ENCODE data around the gene OXT. TPM values are rescaled to one million over a fixed set of nuclear protein-coding genes. Genes with fewer than 3 reads are reported as not detected.
A peak's percentile ranks its signal among the peaks of the same experiment; 100 is the strongest.
"Not testable (repeated sequence)": the region's sequence is repeated elsewhere in the genome, so short reads cannot be mapped to it uniquely, and the experiment has no call there.

OXT gene
- total RNA-seq, 2 experiments from 2014 or later = 0.40 TPM; not detected in 1

- ATAC-seq (peak; percentile 37), DNase-seq (peak; percentile 28)
- H3K4me3 Mint-ChIP-seq = no peak overlapping the region
- H3K36me3 Mint-ChIP-seq (ENCODE audit: low read depth) = peaks cover 38% of the 10 kb centered on the region
- H3K27me3 Mint-ChIP-seq = no peaks in the 10 kb centered on the region
- intact Hi-C loops (cut with DNase I, micrococcal nuclease) = no loop called here
- H3K4me1 Mint-ChIP-seq = peaks cover 22% of the 10 kb centered on the region
- H3K27ac Mint-ChIP-seq = peak overlapping the region; percentile 51
- CTCF ChIA-PET = interaction anchor here (0.9 to 2.6 kb wide), 3 partner anchors 11 to 26 kb away, joined by 3 to 16 read pairs (median 3); no protein-coding TSS in a partner anchor
- POLR2A ChIA-PET = interaction anchor here (0.6 to 0.7 kb wide), 3 partner anchors 119 to 279 kb away, joined by 4 read pairs; no protein-coding TSS in a partner anchor
- H3K9me3 Mint-ChIP-seq (ENCODE audit: low read depth) = no peaks in the 10 kb centered on the region
Observed at GRCh38 chr20:3051385-3052019, 19.9 kb upstream of the OXT start.

DNA sequence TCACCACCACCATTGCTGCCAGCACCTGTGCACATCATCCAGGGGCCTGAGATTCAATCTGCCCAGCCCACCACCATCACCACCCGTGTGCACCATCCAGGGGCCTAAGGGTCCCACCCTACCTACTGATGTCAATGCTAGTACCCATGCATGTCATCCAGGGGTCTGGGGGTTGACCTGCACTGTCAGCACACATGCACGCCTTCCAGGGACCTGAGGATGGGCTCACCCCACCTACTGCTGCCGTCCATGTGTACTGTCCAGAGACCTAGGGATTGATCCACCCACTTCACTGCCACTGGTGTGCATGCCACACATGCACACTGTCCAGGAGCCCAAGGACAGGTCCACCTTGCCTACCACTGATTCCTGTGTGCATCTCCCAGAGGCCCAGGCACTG is 11.9 kb upstream of the OXT start:
- no peak for DNase-seq
- no peak for ATAC-seq
- CTCF ChIA-PET = no interaction called here
- Mint-ChIP-seq H3K9me3 (ENCODE audit: low read depth) (no peaks in the 10 kb centered on the region), H3K36me3 (ENCODE audit: low read depth) (peaks cover 2% of the 10 kb centered on the region), H3K4me3 (no peak overlapping the region), H3K27me3 (no peaks in the 10 kb centered on the region), H3K27ac (no peak overlapping the region), H3K4me1 (peaks cover 10% of the 10 kb centered on the region)
- intact Hi-C loops (cut with DNase I, micrococcal nuclease) = no loop called here
- POLR2A ChIA-PET = no interaction called here

DNA sequence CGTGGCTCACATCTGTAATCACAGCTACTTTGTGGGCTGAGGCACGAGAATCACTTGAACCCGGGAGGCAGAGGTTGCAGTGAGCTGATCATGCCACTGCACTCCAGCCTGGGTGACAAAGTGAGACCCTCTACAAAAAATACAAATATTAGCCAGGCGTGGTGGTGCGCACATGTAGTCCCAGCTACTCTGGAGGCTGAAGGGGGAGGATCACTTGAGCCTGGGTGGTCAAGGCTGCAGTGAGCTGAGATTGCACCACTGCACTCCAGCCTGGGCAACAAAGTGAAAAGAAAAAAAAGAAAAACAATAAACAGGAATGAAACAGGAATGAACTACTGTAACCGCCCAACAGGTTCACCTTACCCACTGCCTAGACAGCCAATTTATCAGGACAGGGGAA is 7.3 kb upstream of the OXT start:
- peaks cover 16% of the 10 kb centered on the region for H3K4me1 Mint-ChIP-seq
- CTCF ChIA-PET = interaction anchor here (0.6 kb wide), 1 partner anchor 829 kb away, joined by 3 read pairs; no protein-coding TSS in a partner anchor
- H3K36me3 Mint-ChIP-seq (ENCODE audit: low read depth); H3K9me3 Mint-ChIP-seq (ENCODE audit: low read depth); ATAC-seq; intact Hi-C loops (cut with DNase I, micrococcal nuclease); H3K27ac Mint-ChIP-seq; DNase-seq; H3K27me3 Mint-ChIP-seq; POLR2A ChIA-PET; H3K4me3 Mint-ChIP-seq: not testable (repeated sequence)

DNA sequence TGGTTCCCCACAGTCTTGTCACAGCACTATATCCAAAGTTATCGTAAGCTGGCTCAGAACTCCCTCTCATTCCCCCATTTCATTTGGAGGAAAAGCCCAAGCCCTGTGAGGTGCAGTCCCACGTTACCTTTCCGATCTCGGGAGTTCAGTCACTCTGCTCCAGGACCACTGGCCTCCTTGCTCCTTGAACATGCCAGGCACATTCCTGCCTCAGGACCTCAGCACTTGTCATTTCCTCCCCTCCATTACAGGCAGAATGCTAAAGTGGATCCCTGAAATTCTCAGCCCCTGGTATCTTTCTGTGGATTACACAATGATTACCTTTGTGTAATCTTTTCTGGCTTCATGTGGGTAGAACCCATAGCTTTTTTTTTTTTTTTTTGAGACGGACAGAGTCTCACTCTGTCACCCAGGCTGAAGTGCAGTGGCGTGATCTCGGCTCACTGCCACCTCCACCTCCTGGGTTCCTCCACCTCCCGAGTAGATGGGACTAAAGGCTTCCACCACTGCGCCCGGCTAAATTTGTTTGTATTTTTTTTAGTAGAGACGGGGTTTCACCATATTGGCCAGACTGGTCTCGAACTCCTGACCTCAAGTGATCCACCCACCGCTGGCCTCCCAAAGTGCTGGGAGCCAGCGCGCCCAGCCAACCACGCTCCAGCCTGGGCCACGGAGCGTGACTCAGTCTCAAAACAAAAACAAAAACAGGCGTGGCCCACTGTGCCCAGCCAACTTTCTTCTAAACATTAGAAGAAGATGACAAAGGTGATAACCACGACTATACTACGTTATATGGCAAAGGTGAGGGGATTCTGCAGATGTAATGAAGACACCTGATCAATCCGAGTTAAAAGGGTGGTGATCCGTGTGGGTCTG is 4.0 kb upstream of the OXT start:
- H3K27me3 Mint-ChIP-seq = no peaks in the 10 kb centered on the region
- CTCF ChIA-PET = interaction anchor here (1.0 to 1.4 kb wide), 2 partner anchors 10 to 14 kb away, joined by 4 to 5 read pairs; no protein-coding TSS in a partner anchor
- POLR2A ChIA-PET = interaction anchor here (0.6 kb wide), 1 partner anchor 55 kb away, joined by 4 read pairs; no protein-coding TSS in a partner anchor
- H3K4me3 Mint-ChIP-seq = no peak overlapping the region
- peaks cover 21% of the 10 kb centered on the region for H3K4me1 Mint-ChIP-seq
- DNase-seq = no peak
- intact Hi-C loops (cut with DNase I, micrococcal nuclease) = no loop called here
- no peak for ATAC-seq
- H3K9me3 Mint-ChIP-seq (ENCODE audit: low read depth) = no peaks in the 10 kb centered on the region
- H3K36me3 Mint-ChIP-seq (ENCODE audit: low read depth) = no peaks in the 10 kb centered on the region
- no peak overlapping the region for H3K27ac Mint-ChIP-seq

DNA sequence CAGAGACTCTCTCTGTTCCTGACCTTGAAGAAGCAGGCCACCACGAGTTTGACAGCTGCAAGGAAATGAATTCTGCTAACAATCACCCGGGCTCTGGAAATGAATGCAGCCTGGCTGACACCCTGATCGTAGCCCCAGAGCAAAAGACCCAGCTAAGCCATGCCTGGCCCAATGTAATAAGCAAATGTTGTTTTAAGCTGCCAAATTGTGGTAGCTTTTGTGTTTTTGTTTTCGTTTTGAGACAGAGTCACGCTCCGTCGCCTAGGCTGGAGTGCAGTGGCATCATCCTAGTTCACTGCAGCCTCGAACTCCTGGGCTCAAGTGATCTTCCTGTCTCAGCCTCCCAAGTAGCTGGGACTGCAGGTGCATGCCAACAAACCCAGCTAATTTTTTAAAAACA is 3.3 kb upstream of the OXT start:
- ChIA-PET POLR2A (no interaction called here), CTCF (interaction anchor here (1.0 to 1.4 kb wide), 2 partner anchors 9 to 15 kb away, joined by 4 to 5 read pairs; no protein-coding TSS in a partner anchor)
- no peaks in the 10 kb centered on the region for H3K27me3 Mint-ChIP-seq
- intact Hi-C loops (cut with DNase I, micrococcal nuclease) = no loop called here
- H3K27ac Mint-ChIP-seq = no peak overlapping the region
- no peaks in the 10 kb centered on the region for H3K36me3 Mint-ChIP-seq (ENCODE audit: low read depth)
- H3K9me3 Mint-ChIP-seq (ENCODE audit: low read depth) = no peaks in the 10 kb centered on the region
- H3K4me3 Mint-ChIP-seq = no peak overlapping the region
- ATAC-seq (no peak), DNase-seq (no peak)
- peaks cover 26% of the 10 kb centered on the region for H3K4me1 Mint-ChIP-seq

DNA sequence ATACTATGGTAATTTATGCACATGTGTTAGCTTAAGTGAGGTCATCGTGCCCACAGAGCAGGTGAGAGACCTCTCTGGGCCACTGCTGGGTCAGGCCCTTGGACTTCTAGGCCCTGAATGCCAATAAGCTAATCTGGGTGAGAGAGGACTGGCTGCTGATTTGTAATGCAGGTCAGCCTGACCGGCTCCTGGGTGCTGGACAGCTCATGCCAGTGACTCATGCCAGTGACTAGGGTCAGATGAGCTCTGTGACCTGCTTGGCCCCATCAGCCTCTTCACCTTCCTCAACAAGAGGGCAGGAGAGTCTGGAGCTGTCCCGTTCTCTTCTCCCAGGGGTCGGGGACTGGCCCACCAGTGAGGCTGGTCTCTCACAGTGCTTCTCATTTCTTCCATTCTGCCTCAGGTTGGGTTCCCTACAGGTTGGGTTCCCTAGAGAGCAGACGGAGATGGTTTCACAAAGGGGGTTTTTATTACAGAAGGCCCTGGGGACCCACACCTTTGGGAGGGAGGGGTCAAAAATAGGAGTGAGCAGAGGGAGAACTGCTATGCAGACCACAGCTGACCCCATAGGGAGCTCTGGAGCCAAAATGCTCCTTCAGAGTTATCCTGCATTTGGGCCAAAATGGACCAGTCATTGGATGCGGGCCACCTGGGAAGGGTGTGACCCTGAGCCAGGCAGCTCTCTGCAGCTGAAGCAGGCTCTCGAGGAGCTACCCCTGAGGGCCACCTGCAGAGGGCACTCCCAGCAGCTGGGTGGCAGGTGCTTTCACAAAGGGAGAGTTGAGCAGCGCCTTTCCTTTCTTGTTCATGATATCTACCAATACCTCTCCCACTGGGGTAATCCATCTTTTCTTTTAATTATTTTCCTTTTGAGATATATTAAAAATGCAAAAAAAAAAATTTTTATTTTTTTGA is 2.2 kb upstream of the OXT start:
- Mint-ChIP-seq H3K9me3 (ENCODE audit: low read depth) (no peaks in the 10 kb centered on the region), H3K27ac (no peak overlapping the region), H3K4me1 (peaks cover 25% of the 10 kb centered on the region), H3K27me3 (no peaks in the 10 kb centered on the region), H3K4me3 (no peak overlapping the region), H3K36me3 (ENCODE audit: low read depth) (no peaks in the 10 kb centered on the region)
- POLR2A ChIA-PET = no interaction called here
- ATAC-seq (peak; percentile 46), DNase-seq (peak; percentile 68)
- CTCF ChIA-PET = interaction anchor here (0.6 to 1.4 kb wide), 3 partner anchors 8 to 27 kb away, joined by 3 to 5 read pairs (median 5); no protein-coding TSS in a partner anchor
- intact Hi-C loops (cut with DNase I, micrococcal nuclease) = no loop called here

DNA sequence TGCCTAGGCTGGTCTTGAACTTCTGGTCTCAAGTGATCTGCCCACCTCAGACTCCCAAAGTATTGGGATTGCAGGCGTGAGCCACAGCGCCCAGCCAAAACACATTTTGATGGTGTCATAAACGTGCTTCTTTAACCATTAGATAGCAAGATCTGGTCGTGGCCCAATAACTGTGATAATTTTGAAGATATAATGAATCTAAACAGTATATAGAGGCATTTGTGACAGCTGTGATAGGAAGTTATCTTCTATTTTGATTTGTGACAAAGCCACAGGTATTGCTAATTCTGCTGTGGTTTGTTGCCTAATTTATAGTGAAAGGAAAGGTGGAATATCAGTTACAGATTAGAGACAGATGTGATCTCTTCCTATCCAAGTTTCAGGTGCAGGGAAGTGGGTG is 695 bp upstream of the OXT start:
- H3K9me3 Mint-ChIP-seq (ENCODE audit: low read depth) = no peaks in the 10 kb centered on the region
- no peaks in the 10 kb centered on the region for H3K36me3 Mint-ChIP-seq (ENCODE audit: low read depth)
- no peak for DNase-seq
- H3K27ac Mint-ChIP-seq = peak overlapping the region; percentile 61
- CTCF ChIA-PET = interaction anchor here (1.0 kb wide), 1 partner anchor 44 kb away, joined by 3 read pairs; no protein-coding TSS in a partner anchor
- intact Hi-C loops (cut with DNase I, micrococcal nuclease) = loop anchor here in 1 of 2 experiments (5.0 kb wide), 1 partner anchor 87 kb away; the partner anchor contains the start of genes FASTKD5 and UBOX5
- H3K4me1 Mint-ChIP-seq = peaks cover 24% of the 10 kb centered on the region
- POLR2A ChIA-PET = no interaction called here
- no peaks in the 10 kb centered on the region for H3K27me3 Mint-ChIP-seq
- peak overlapping the region; percentile 61 for H3K4me3 Mint-ChIP-seq
- no peak for ATAC-seq

DNA sequence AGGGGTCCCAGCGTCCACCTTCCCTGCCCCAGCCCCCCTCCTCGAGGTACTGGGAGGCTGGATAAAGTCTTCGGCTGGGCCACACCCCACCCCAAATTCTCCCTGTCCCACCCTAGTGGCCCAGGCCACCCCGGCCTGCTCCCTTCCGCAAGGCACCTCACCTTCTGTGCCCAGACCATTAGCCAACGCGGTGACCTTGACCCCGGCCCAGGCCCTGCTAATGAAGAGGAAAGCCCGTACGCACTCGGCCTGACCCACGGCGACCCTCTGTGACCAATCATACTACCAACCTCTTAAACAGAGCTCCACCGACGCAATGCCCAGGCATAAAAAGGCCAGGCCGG is 182 bp upstream of the OXT start:
- ChIA-PET POLR2A (interaction anchor here (1.0 kb wide), 1 partner anchor 11 kb away, joined by 3 read pairs; no protein-coding TSS in a partner anchor), CTCF (interaction anchor here (1.0 kb wide), 1 partner anchor 44 kb away, joined by 3 read pairs; no protein-coding TSS in a partner anchor)
- H3K4me3 Mint-ChIP-seq = peak overlapping the region; percentile 61
- ATAC-seq (no peak), DNase-seq (no peak)
- H3K27me3 Mint-ChIP-seq = no peaks in the 10 kb centered on the region
- H3K36me3 Mint-ChIP-seq (ENCODE audit: low read depth) = no peaks in the 10 kb centered on the region
- H3K27ac Mint-ChIP-seq = no peak overlapping the region
- peaks cover 24% of the 10 kb centered on the region for H3K4me1 Mint-ChIP-seq
- intact Hi-C loops (cut with DNase I, micrococcal nuclease) = loop anchor here in 1 of 2 experiments (5.0 kb wide), 1 partner anchor 86 kb away; the partner anchor contains the start of genes FASTKD5 and UBOX5
- H3K9me3 Mint-ChIP-seq (ENCODE audit: low read depth) = no peaks in the 10 kb centered on the region

- Mint-ChIP-seq H3K36me3 (ENCODE audit: low read depth) (no peaks in the 10 kb centered on the region), H3K9me3 (ENCODE audit: low read depth) (no peaks in the 10 kb centered on the region), H3K27me3 (no peaks in the 10 kb centered on the region), H3K4me3 (peak overlapping the region; percentile 61), H3K27ac (peak overlapping the region; percentile 87), H3K4me1 (peaks cover 34% of the 10 kb centered on the region)
- POLR2A ChIA-PET = interaction anchor here (0.5 to 0.7 kb wide), 2 partner anchors 43 to 51 kb away, joined by 3 to 5 read pairs; no protein-coding TSS in a partner anchor
- DNase-seq (no peak), ATAC-seq (no peak)
- CTCF ChIA-PET = interaction anchor here (0.6 kb wide), 1 partner anchor 386 kb away, joined by 3 read pairs; no protein-coding TSS in a partner anchor
- intact Hi-C loops (cut with DNase I, micrococcal nuclease) = loop anchor here in 1 of 2 experiments (5.0 kb wide), 1 partner anchor 85 kb away; the partner anchor contains the start of genes FASTKD5 and UBOX5
Observed at GRCh38 chr20:3072530-3073250, 1.3 kb downstream of the OXT start.

DNA sequence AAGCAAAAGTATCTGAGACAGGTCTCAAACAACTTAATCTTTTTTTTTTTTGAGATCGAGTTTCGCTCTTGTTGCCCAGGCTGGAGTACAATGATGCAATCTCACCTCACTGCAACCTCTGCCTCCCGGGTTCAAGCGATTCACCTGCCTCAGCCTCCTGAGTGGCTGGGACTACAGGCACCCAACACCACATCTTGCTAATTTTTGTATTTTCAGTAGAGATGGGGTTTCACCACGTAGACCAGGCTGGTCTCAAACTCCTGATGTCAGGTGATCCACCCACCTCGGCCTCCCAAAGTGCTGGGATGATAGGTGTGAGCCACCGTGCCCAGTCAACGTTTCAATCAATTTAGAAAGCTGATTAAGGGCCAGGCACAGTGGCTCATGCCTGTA is 1.8 kb downstream of the OXT start:
- H3K27me3 Mint-ChIP-seq; H3K36me3 Mint-ChIP-seq (ENCODE audit: low read depth); H3K9me3 Mint-ChIP-seq (ENCODE audit: low read depth): not testable (repeated sequence)
- DNase-seq = peak; percentile 56
- H3K4me3 Mint-ChIP-seq = peak overlapping the region; percentile 4
- intact Hi-C loops (cut with DNase I, micrococcal nuclease) = loop anchor here in 1 of 2 experiments (5.0 kb wide), 1 partner anchor 84 kb away; the partner anchor contains the start of genes FASTKD5 and UBOX5
- ChIA-PET CTCF (interaction anchor here (0.6 to 1.7 kb wide), 3 partner anchors 20 to 386 kb away, joined by 3 to 10 read pairs (median 3); no protein-coding TSS in a partner anchor), POLR2A (interaction anchor here (0.7 kb wide), 1 partner anchor 51 kb away, joined by 5 read pairs; no protein-coding TSS in a partner anchor)
- ATAC-seq = peak; percentile 8
- peaks cover 37% of the 10 kb centered on the region for H3K4me1 Mint-ChIP-seq
- peak overlapping the region; percentile 58 for H3K27ac Mint-ChIP-seq
